Measurements from ENCODE around the gene SNED1.

SNED1 gene

DNA sequence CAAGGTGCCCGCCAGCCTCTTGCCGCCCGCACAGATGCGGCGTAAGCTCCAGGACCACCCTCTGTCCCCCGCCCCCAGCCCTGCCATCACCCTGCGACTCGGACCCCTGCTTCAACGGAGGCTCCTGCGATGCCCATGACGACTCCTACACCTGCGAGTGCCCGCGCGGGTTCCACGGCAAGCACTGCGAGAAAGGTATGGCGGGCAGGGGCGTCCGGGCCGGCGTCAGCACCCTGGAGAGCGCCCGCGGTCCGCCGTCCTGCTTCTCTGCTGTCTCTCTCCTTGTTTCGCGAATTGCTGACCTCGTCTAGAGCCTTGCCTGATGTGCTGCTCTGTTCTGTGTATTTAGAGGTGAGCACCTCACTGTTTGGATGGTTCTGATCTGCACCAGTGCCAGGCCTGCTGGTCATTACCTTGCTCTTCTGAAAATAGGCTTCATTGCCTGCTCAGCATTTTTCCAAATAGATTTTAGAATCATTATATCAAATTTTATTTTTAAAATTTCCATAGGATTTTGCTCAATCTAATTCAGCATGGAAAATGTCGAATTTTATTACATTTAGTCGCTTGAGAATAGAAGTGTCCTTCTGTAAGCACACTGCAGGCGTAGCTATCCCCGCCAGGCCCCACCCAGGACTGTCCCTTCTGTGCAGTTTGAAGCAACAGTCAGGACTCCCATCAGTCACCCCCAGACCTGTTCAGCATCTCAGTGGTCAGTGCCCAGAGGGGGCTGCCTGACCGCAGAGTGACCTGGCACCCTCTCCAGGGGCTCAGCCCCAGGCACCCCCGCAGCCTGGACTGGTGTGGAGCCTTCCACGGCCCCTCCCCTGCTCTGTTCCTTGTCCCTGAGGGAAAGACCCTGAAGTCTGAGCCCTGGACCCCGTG lies 51.6 kb downstream of the SNED1 start:
- DNase-seq (ENCODE audit: low read depth) = no peak

DNA sequence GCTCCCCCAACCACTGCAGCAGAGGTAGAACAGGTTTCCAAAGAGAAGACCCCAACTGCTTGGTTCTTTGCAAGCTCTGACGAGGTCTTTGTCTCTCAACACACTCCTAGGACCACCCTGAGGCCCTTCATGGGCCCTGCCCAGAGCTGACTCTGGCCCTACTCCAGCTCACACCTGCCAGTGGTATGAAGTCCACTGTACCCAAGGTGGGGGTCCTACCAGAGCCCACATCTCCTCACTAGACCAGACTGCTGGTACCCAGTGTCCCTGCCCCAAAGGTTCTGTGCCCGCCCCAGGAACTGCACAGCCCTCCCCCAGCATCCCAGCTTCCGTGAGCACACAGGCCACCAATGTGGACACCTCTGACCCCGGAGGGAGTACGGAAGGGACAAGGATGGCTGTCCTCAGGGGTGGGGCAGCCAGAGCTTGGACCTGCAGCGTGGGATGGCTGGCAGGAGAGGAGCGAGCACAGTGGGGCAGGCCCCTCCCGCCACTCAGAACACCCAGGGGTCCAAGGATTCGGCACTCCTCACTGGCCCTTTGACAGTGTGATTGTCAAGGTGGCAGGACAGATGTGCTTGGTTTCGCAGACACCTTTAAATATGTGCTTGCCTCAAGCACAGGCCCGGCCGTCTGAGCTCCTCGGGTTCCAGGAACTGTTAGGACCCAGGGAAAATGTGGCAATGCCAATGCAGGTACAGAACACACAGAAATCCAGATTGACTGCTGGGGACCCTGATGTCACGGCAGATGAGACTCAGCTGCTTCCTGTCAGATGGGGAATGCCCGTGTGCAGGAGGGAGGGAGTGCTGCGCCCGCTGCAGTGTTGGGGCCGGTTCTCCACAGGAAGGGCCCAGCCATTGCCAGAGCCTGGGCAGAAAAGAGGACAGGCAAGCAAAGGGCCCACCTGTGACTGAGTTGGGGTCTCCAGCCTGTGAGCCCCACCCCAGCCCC lies 52.5 kb downstream of the SNED1 start:
- no peak for DNase-seq (ENCODE audit: low read depth)

DNA sequence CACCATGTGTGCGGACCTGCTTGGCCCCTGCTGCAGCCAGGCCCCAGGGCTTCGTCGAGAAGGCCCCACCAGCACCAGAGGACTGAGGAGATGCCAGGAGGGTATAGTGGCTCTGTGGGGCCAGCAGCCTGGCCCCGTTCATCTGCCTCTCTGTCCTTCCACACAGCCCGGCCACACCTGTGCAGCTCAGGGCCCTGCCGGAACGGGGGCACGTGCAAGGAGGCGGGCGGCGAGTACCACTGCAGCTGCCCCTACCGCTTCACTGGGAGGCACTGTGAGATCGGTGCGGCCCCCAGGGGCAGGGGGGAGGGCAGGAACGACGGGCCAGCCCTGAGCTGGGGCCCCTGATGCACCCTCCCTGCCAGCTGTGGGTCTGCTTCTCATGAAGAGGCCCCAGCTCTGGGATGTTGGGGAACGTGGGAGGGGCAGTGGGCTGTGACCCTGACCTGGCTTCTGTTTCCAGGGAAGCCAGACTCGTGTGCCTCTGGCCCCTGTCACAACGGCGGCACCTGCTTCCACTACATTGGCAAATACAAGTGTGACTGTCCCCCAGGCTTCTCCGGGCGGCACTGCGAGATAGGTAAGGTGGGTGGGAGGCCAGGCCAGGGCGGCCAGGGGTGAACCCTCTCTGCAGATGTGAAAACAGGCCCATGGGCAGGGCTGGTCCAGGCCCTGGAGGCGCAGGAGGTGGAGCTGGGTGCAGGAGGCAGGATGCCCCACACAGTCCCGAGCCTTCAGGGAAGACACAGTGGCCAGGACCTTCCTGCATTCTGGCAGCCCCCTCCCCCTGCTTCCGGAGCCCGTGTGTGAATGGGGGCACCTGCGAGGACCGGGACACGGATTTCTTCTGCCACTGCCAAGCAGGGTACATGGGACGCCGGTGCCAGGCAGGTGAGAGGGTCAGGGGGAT lies 53.4 kb downstream of the SNED1 start:
- no peak for DNase-seq (ENCODE audit: low read depth)

DNA sequence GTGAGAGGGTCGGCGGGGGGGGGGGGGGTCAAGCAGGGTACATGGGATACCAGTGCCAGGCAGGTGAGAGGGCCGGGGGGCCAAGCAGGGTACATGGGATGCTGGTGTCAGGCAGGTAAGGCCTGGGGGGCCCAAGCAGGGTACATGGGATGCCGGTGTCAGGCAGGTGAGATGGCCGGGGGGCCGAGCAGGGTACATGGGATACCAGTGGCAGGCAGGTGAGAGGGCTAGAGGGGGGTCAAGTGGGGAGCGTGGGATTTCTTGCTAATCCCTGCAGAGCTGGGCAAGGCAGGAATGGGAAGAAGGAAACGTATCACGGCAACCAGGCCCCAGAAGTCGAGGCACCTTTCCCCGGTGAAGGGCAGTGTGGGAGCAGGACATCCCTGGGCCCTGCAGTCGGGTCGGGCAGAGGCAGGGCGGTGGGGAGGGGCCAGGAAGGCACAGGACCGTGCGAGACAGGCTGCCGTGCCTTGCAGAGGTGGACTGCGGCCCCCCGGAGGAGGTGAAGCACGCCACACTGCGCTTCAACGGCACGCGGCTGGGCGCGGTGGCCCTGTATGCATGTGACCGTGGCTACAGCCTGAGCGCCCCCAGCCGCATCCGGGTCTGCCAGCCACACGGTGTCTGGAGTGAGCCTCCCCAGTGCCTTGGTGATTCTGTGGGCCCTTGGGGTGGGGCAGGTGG lies 54.4 kb downstream of the SNED1 start:
- no peak for DNase-seq (ENCODE audit: low read depth)

DNA sequence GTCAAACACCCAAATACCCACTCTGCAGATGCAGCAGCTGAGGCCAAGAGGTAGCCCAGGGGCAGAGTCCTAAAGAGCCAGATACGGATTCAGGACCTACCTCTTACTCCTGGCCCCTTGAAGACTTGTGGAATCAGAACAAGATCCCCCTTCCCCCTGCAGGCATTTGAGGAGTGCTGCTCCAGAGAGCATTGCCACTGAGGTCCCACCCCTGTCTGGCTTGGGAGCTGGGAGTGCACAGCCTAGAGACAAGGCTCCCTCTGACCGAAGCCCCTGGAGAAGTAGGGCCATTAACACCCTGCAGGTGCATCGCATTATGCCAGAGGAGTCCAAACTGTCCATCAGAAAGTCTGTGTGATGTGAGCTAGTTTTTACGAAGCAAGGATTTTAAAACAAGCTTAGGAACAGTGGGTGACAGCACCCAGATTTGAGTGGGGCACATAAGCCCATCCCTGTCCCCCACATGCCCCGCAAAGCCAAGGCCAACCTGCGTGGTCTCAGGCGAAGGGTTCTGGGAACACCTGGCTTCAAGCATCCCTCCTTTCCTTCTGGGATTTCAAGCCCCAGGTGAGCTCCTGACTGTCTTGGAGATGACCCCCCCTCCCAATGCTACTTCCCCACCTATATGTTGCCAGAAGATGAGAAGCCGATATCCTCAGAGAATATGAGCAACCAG lies 55.3 kb downstream of the SNED1 start:
- DNase-seq (ENCODE audit: low read depth) = no peak

DNA sequence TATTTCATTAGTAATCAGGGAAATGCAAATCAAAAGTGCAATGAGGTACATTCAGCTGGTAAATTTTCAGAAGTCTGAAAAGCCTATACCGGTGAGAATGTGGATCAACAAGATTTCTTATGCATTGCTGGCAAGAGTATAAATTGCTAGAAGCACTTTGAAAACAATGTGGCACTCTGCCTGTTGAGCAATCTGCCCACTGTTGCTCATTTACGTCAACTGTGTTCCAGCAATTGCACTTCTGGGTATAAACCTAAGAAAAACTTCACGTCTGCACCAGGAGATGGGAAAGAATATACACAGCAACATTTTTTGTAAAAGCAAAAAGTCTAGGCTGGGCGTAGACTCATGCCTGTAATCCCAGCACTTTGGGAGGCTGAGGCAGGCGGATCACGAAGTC lies 62.9 kb downstream of the SNED1 start:
- DNase-seq (ENCODE audit: low read depth) = no peak

DNA sequence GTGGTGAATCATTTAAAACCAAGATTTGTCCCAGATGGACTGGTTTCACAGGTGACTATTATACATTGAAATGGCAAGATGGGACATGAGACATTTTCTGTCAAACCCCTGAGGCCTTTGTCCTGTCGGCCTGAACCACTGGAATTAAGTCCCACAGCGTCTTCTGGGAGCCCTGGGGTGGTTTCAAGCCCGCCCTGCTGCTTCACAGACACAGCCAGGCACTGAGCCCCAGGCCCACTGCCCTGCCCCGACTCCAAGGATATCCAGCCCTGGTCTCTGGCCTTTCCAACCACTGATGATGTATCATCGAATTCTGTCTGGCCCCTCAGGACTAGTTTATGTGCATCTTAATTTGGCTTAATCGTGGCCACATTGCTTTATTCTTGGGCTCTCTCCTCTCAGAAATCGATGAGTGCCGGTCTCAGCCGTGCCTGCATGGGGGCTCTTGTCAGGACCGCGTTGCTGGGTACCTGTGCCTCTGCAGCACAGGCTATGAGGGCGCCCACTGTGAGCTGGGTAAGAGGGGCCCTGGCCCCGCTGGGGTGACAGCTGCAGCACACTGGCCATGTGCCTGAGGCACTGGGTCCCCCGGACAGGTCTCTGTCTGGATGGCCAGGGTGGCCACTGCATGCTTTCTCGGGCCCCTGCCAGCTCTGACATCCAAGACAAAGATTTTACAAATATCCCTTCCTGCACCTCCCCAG lies 64.1 kb downstream of the SNED1 start:
- no peak for DNase-seq (ENCODE audit: low read depth)

DNA sequence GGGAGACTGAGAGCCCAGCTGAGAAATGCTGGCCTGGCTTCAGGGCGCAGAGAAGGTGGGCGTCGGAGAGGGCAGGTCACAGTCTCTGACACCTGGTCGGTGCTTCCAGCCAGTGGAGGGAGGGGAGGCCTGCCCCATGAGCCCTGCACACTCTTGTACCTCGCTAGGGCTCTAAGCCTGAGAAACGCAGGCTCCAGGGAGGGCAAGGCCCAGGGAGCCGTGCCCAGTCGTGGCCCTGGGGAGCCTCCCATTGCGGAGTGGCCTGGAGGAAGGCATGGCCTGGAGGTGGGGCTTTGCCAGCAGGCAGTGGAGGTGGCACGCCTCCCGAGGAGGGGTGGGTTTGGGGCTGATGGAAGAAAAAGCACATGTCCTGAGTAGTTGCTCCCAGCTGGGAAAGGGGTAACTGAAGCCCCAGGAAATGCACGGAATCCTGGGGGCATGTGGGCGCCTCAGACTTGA lies 64.7 kb downstream of the SNED1 start:
- DNase-seq (ENCODE audit: low read depth) = no peak

DNA sequence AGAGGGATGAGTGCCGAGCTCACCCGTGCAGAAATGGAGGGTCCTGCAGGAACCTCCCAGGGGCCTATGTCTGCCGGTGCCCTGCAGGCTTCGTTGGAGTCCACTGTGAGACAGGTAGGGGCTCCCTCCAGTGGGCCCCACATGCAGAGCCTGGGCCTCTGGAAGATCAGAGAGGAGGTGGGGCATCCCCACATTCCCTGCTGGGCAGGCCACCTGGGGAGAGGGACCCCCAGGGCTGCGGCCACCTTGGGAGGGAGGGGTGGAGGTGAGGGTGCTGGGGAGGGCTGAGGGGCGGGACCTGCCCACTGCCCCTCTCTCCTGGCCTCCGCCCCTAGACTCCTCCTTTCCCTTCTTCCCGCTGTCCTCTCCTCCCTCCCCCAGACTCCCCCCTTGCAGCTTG lies 65.2 kb downstream of the SNED1 start:
- DNase-seq (ENCODE audit: low read depth) = no peak

DNA sequence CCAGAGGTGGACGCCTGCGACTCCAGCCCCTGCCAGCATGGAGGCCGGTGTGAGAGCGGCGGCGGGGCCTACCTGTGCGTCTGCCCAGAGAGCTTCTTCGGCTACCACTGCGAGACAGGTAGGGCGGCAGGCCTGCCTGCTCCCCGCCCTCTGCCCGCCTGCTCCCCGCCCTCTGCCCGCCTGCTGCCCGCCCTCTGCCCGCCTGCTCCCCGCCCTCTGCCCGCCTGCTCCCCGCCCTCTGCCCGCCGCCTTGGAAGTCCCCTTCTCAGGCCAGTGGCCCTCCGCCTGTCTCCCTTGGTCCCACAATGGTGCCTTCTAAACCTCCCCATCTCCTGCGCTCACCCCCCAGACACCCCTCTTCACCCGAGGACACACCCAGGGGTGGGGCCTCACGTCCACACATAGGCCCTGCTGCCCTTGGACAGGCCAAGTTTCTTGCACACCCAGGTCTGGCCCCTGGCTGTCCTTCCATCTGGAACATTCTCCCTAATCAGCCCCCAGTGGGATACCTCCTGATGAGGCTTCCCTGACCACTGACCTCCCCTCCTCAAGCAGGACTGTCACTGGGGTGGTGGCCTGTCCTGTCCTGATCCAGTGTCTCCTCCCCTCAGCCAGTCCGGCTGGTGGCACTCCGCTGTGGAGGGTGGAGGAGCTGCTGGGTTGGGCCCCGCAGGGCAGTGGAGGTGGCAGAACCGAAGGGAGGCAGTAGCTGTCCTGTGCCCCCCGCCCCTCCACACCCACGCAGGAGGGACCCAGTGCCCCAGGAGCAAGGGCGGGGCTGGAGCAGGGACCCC lies 65.8 kb downstream of the SNED1 start:
- peak; percentile 16 for DNase-seq (ENCODE audit: low read depth)

DNA sequence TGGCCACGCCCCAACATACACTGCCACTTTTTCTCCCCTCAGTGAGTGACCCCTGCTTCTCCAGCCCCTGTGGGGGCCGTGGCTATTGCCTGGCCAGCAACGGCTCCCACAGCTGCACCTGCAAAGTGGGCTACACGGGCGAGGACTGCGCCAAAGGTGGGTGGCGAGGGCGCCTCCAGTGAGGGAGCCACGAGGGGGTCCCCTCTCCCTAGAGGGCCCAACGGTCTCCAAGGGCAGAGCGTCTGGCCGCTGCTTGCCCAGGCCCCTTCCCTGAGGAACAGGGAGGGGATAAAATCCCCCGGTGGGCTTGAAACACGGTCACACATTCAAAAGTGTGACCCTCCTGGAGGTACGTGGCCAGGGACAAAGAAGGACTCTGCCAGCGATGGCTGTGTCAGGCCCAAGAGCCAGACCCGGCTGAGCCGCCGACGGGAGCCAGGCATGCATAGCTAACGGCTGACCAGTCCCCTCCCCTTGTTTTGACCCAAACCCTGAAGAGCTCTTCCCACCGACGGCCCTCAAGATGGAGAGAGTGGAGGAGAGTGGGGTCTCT lies 66.5 kb downstream of the SNED1 start:
- DNase-seq (ENCODE audit: low read depth) = no peak

DNA sequence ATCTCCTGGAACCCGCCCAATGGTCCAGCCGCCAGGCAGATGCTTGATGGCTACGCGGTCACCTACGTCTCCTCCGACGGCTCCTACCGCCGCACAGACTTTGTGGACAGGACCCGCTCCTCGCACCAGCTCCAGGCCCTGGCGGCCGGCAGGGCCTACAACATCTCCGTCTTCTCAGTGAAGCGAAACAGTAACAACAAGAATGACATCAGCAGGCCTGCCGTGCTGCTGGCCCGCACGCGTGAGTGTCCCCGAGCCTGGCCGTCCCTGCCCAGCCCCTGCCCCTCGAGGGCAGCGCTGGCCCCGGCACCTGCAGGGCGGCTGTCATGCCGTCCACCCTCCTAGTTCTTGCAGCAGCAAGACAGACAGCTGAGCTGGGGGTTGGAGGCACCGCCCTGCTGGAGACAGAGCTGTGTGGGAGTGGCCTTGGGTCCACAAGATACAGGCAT lies 67.0 kb downstream of the SNED1 start:
- no peak for DNase-seq (ENCODE audit: low read depth)

DNA sequence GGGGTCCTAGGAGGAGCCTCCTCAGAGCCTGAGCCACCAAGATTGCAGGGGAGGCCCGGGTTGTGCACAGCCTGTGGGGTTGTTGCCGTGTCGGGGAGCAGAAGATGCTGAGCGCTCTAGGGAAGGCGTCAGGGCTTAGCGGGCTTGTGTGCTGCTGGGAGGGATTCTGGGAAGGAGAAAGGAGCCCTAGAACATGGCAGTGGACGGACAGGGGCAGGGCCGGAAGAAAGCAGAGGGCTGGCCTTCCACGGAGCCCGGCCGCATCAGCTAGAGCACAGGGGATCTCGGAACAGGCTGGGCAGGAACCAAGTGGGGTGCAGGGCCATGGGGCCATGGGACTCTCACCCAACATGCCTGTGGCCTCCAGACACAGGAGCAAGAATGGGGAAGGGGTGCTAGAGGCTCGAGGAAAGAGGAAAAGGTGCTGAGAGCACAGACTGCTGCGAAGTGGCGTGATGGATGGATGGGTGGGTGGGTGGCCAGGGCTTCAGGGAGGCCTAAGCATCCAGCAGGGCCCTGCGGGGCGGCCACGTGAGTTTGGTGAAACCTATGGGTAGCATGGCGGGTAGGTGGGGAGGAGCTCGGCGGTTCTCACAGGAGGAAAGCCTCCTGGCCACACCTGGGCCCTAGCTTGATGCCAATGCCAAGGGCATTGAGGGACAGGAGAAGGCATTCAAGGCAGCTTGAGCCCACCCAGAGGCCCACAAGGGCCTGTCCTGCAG lies 67.9 kb downstream of the SNED1 start:
- no peak for DNase-seq (ENCODE audit: low read depth)

DNA sequence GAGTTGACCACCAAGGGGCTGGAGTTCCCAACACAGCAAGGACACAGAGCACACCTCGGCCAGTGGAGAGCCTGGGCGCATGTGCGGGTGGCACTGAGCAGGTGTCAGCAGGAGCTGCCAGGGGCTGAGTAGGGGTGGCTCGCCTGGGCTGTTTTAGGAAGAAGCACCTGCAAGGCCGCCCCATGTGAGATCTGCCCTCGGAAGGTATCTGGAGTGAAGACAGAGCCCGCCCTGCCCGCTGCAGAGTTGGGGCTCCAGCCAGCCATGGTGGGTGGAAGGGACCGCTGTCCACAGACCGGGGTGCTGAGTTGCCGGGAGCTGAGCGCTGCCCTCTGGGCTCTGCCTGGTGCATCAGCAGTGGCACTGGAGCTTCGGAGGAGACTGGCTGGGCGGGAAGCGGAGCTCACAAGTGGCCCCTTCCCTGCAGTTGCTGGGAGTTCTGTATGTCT lies 68.5 kb downstream of the SNED1 start:
- DNase-seq (ENCODE audit: low read depth) = no peak

DNA sequence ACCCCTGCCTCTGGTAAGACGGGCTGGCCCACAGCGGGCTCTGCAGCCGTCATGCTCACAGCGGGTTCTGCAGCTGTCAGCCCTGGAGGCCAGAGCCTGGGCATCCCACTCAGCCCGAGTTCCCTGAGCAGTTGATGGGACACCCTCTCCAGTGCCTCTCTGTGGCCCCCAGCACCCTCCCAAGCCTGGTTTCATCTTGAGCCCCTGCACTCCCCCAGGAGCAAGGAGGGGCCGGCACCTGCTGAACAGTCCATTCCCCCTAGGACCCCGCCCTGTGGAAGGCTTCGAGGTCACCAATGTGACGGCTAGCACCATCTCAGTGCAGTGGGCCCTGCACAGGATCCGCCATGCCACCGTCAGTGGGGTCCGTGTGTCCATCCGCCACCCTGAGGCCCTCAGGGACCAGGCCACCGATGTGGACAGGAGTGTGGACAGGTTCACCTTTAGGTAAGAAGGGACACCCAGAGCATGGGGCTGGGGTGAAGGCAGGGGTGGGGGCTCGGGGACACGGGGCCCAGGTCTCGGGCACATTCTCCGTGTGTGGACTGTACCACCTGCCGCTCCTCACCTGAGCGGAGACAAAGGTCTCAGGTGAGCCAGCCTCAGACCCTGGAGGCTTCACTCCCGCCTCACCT lies 69.2 kb downstream of the SNED1 start:
- DNase-seq (ENCODE audit: low read depth) = no peak

DNA sequence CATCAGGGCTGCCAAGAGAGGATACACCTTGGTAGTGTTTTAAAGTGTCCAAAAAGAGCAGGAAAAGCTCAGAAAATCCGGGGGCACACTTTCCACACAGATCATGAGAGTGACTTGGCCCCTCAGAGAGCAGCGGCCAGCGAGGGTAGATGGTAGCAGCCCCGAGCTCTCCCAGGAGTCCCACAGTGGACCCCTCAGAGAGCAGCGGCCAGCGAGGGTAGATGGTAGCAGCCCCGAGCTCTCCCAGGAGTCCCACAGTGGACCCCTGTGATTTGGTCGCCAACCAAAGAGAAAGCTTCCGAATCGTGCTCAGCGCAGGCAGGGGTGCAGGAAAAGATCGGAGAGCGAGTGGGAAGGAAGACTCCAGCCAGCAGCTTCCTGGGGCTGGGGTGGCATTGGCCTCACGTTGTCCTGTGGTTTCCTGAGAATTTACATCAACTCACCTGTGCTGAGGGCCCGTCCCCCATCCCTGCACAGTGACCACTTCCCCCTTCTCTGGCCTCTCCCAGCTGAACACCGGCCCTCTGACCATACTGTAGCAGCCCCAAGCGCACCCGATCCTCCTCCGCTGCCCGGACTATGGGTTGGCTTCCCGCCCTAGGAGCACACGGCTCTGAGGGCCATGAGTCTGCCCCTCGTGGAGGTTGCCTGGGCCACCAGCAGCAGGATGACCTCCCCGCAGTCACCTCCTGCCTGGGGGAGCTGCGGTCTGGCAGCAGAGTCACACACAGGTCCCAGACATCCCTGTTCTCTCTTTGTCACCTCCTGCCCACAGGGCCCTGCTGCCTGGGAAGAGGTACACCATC lies 69.9 kb downstream of the SNED1 start:
- DNase-seq (ENCODE audit: low read depth) = no peak

Measured in activated T-cell treated with anti-CD3 and anti-CD28 coated beads for 1 hour (primary cell).